B cell (primary cell): ENCODE results near the gene PDXK. TPM values are rescaled to one million over a fixed set of nuclear protein-coding genes. Genes with fewer than 3 reads are reported as not detected.
A peak's percentile ranks its signal among the peaks of the same experiment; 100 is the strongest.

Experiments
- ATAC-seq: fragments of 200-7000 bp; cut with Tn5 transposase; one replicate; pipeline ENCODE4 v1.10.0; 2021; ENCODE audit warnings: low read depth, mild to moderate bottlenecking, moderate number of reproducible peaks, moderate library complexity
- CTCF ChIA-PET: fragments of 350-600 bp; sonication (Branson Sonifier 250); formaldehyde crosslinking; loops from one replicate; lab custom pipeline; 2021; ENCODE audit warnings: antibody characterized with exemption, inconsistent platforms; lab: Charles Lee
- POLR2A ChIA-PET: fragments of 350-600 bp; sonication (Branson Sonifier 250); formaldehyde crosslinking; loops from one replicate; lab custom pipeline; 2021; ENCODE audit warnings: antibody characterized with exemption; lab: Charles Lee
- DNase-seq: peaks from one replicate; pipeline ENCODE4 v3.0.0; 2013
- H2AFZ ChIP-seq: 2 replicates; pipeline ENCODE4 v1.6.1; 2012; ENCODE audit warnings: mild to moderate bottlenecking, low read depth, low read length; ENCODE audit not compliant: insufficient read depth, poor library complexity, severe bottlenecking
- H3K27ac ChIP-seq, 2 donors: 1 replicate in 1 of 2; 2 replicates in 1 of 2; pipeline ENCODE4 v1.5.1; 2012 to 2013; ENCODE audit warnings: low read length in 2 of 2, mild to moderate bottlenecking in 2 of 2, moderate library complexity in 1 of 2
- H3K27me3 ChIP-seq, 4 experiments: fragments of 200-600 bp in 1 of 4; sonication (generic) in 1 of 4; replicated peaks in 1 of 4; 1 replicate in 2 of 4; 2 replicates in 2 of 4; pipeline versions ENCODE4 v1.6.1 to v1.7.0; 2013 to 2016; ENCODE audit warnings: low read length in 3 of 4, mild to moderate bottlenecking in 2 of 4, mixed read lengths in 1 of 4, moderate library complexity in 1 of 4; ENCODE audit not compliant: insufficient read depth in 4 of 4, control insufficient read depth in 3 of 4; ENCODE audit errors: control extremely low read depth in 1 of 4
- H3K36me3 ChIP-seq, 2 experiments: replicated peaks in 1 of 2; 1 replicate in 1 of 2; 2 replicates in 1 of 2; pipeline versions ENCODE4 v1.6.1 to v1.7.1; 2013; ENCODE audit warnings: low read length in 1 of 2; ENCODE audit not compliant: insufficient read depth in 2 of 2, control insufficient read depth in 1 of 2; ENCODE audit errors: control extremely low read depth in 1 of 2, extremely low read depth in 1 of 2
- H3K4me1 ChIP-seq, 2 donors: fragments of 200-600 bp in 1 of 2; sonication (generic) in 1 of 2; 1 replicate in 1 of 2; 2 replicates in 1 of 2; pipeline versions ENCODE4 v1.5.1 to v1.6.1; 2013 to 2017; ENCODE audit warnings: low read length in 2 of 2; ENCODE audit not compliant: control insufficient read depth in 2 of 2, insufficient read depth in 2 of 2
- H3K4me2 ChIP-seq: replicated peaks from 2 replicates; pipeline ENCODE3; 2012; ENCODE audit warnings: mild to moderate bottlenecking, low read depth, low read length; ENCODE audit not compliant: poor library complexity, severe bottlenecking
- H3K4me3 ChIP-seq, 5 experiments: fragments of 200-600 bp in 1 of 5; sonication (generic) in 1 of 5; 1 replicate in 3 of 5; 2 replicates in 2 of 5; pipeline versions ENCODE4 v1.5.1 to v1.7.0; 2011 to 2016; ENCODE audit warnings: low read length in 4 of 5, mild to moderate bottlenecking in 4 of 5, low read depth in 2 of 5, control low read depth in 1 of 5, moderate library complexity in 1 of 5; ENCODE audit not compliant: insufficient read depth in 1 of 5; ENCODE audit errors: control extremely low read depth in 1 of 5, extremely low read depth in 1 of 5
- H3K79me2 ChIP-seq: fragments of 200-600 bp; sonication (generic); one replicate; pipeline ENCODE4 v1.6.0; 2016; ENCODE audit warnings: low read length; ENCODE audit not compliant: control insufficient read depth, insufficient read depth
- H3K9ac ChIP-seq: fragments of 200-600 bp; sonication (generic); 2 replicates; pipeline ENCODE4 v1.6.1; 2017; ENCODE audit warnings: mild to moderate bottlenecking, low read length, moderate library complexity
- H3K9me3 ChIP-seq, 3 donors: one replicate each; pipeline versions ENCODE4 v1.6.1 to v1.7.1; 2013; ENCODE audit warnings: low read length in 2 of 3; ENCODE audit not compliant: control insufficient read depth in 2 of 3, insufficient read depth in 1 of 3; ENCODE audit errors: control extremely low read depth in 1 of 3
- H4K20me1 ChIP-seq: 2 replicates; pipeline ENCODE4 v1.6.0; 2012; ENCODE audit warnings: mild to moderate bottlenecking, low read length; ENCODE audit not compliant: insufficient read depth, control insufficient read depth, poor library complexity, severe bottlenecking
- H3K27ac Mint-ChIP-seq: one replicate; pipeline ENCODE4 v1.8.0; 2021; ENCODE audit warnings: mixed read lengths
- H3K27me3 Mint-ChIP-seq: one replicate; pipeline ENCODE4 v1.8.0; 2021; ENCODE audit warnings: mixed read lengths
- H3K4me1 Mint-ChIP-seq: one replicate; pipeline ENCODE4 v1.8.0; 2021; ENCODE audit warnings: mixed read lengths
- H3K4me3 Mint-ChIP-seq: one replicate; pipeline ENCODE4 v1.8.0; 2021; ENCODE audit warnings: mixed read lengths
- H3K9me3 Mint-ChIP-seq: one replicate; pipeline ENCODE4 v1.8.0; 2022; ENCODE audit warnings: mixed read lengths; ENCODE audit not compliant: insufficient read depth
- EZH2 ChIP-seq: IDR thresholded peaks from 2 replicates; pipeline ENCODE4 v1.6.1; 2012; ENCODE audit warnings: borderline replicate concordance, low read depth, mild to moderate bottlenecking, moderate library complexity, low read length; ENCODE audit not compliant: insufficient read depth, poor library complexity, severe bottlenecking
- WGBS: methylation state at CpG from one replicate; pipeline ENCODE4 v1.1.5; 2013; ENCODE audit warnings: missing lambda C conversion rate; ENCODE audit not compliant: insufficient coverage; 5-methylcytosine and 5-hydroxymethylcytosine counted together
- intact Hi-C: fragments of 100-400 bp; cut with micrococcal nuclease; formaldehyde crosslinking; loops from one replicate; pipeline ENCODE4 v1.10.0; 2022
- polyA plus RNA-seq: library from polyadenylated mRNA; depleted of rRNA; stranded (reverse); fragments of >200 nt; gene quantifications from 2 replicates; pipeline ENCODE4 v1.2.3, GENCODE V29; 2012
- total RNA-seq, 2 donors: library from RNA; stranded (reverse); fragments of 120-200 nt in 1 of 2; gene quantifications; 1 replicate in 1 of 2; 2 replicates in 1 of 2; pipeline versions ENCODE4 v1.2.3 to v1.2.4, GENCODE V29; 2013 to 2022
- TF ChIP-seq, protein P1 (sequence below): fragments of 200-600 bp; IDR thresholded peaks from one replicate; pipeline ENCODE4 v1.8.0; 2022; ENCODE audit warnings: antibody characterized with exemption, mild to moderate bottlenecking

The PDXK gene
- total and polyA plus RNA-seq, 2 donors (not counting 1 experiment from before 2014, with no cell fraction given): 31.1 to 102 TPM

- ChIA-PET POLR2A (no interaction called here), CTCF (interaction anchor here (0.6 kb wide), 1 partner anchor 71 kb away, joined by 3 read pairs; the partner anchor contains the start of gene RRP1)
- no peak for TF ChIP-seq EZH2
- TF ChIP-seq, protein P1, sequence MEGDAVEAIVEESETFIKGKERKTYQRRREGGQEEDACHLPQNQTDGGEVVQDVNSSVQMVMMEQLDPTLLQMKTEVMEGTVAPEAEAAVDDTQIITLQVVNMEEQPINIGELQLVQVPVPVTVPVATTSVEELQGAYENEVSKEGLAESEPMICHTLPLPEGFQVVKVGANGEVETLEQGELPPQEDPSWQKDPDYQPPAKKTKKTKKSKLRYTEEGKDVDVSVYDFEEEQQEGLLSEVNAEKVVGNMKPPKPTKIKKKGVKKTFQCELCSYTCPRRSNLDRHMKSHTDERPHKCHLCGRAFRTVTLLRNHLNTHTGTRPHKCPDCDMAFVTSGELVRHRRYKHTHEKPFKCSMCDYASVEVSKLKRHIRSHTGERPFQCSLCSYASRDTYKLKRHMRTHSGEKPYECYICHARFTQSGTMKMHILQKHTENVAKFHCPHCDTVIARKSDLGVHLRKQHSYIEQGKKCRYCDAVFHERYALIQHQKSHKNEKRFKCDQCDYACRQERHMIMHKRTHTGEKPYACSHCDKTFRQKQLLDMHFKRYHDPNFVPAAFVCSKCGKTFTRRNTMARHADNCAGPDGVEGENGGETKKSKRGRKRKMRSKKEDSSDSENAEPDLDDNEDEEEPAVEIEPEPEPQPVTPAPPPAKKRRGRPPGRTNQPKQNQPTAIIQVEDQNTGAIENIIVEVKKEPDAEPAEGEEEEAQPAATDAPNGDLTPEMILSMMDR: no peak
- peaks cover 0 to 23% (median 4%) of the 10 kb centered on the region in 4 experiments for H3K27me3 ChIP-seq
- WGBS: 22% methylated on average over 63 of the region's 70 CpGs
- Mint-ChIP-seq H3K4me1 (peaks cover 46% of the 10 kb centered on the region), H3K27me3 (peaks cover 3% of the 10 kb centered on the region), H3K27ac (peak overlapping the region; percentile 81), H3K9me3 (no peaks in the 10 kb centered on the region), H3K4me3 (peak overlapping the region; percentile 86)
- H3K9me3 ChIP-seq: peaks cover 0 to 2% (median 0%) of the 10 kb centered on the region in 3 donors
- no peak for ATAC-seq
- H3K4me2 ChIP-seq: peak overlapping the region; percentile 92
- peak overlapping the region; percentile 90 for H3K9ac ChIP-seq
- peak overlapping the region in 4 of 5 experiments; percentile 40 to 88 (median 79) for H3K4me3 ChIP-seq
- H2AFZ ChIP-seq: peak overlapping the region; percentile 62
- H3K4me1 ChIP-seq: peaks cover 33 to 51% of the 10 kb centered on the region in 2 donors
- DNase-seq: no peak
- peak overlapping the region in 1 of 2 donors; percentile 87 for H3K27ac ChIP-seq
- intact Hi-C loops: loop anchor here (1.0 to 2.0 kb wide), 2 partner anchors 58 to 71 kb away; no protein-coding TSS in a partner anchor
- peaks cover 0 to 2% of the 10 kb centered on the region in 2 experiments for H3K36me3 ChIP-seq
- peaks cover 38% of the 10 kb centered on the region for H4K20me1 ChIP-seq
- H3K79me2 ChIP-seq: peaks cover 37% of the 10 kb centered on the region
Observed at GRCh38 chr21:43717967-43718871, 710 bp upstream of the PDXK start.
